Esophagus mucosa (tissue), 1 donor: ENCODE measurements around the gene PKP2. TPM values are rescaled to one million over a fixed set of nuclear protein-coding genes. Genes with fewer than 3 reads are reported as not detected.
"Not testable (repeated sequence)": the region's sequence is repeated elsewhere in the genome, so short reads cannot be mapped to it uniquely, and the experiment has no call there.

Experiments used
- ATAC-seq: fragments of 200-7000 bp; cut with Tn5 transposase; one replicate; pipeline ENCODE4 v1.9.1; 2020
- total RNA-seq: library from RNA; stranded (reverse); gene quantifications from one replicate; pipeline ENCODE4 v1.2.4, GENCODE V29; 2023
- donor health status: DM: yes; HTN: yes; CAD: no.

The PKP2 gene
- total RNA-seq, 1 donor from 2014 or later: 13.7 TPM

GRCh38 chr12:32895688-32896431 lies 717 bp downstream of the PKP2 start:
- ATAC-seq: peak; percentile 8

GRCh38 chr12:32894566-32894965 lies 2.0 kb downstream of the PKP2 start:
- no peak for ATAC-seq

DNA sequence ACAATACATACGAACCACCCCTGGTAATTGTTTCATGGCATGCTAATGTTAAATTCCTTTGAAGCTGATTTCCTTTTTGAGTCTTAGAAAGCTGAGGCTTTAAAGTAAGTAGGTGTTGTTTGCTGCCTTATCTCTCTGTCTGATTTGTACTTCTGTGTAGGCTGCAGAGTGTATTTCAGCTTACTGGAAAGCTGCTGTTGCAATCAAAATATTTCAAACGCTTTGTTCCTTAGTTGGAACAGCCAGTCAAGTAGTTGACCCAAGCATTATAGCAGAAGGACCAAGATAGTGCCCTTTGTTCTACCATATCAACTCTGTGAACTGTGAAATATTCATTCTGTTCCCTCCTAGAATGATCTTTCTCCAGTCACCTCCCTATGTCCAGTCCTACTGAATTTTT lies 3.1 kb downstream of the PKP2 start:
- ATAC-seq: no peak

GRCh38 chr12:32893043-32893442 lies 3.5 kb downstream of the PKP2 start:
- no peak for ATAC-seq

DNA sequence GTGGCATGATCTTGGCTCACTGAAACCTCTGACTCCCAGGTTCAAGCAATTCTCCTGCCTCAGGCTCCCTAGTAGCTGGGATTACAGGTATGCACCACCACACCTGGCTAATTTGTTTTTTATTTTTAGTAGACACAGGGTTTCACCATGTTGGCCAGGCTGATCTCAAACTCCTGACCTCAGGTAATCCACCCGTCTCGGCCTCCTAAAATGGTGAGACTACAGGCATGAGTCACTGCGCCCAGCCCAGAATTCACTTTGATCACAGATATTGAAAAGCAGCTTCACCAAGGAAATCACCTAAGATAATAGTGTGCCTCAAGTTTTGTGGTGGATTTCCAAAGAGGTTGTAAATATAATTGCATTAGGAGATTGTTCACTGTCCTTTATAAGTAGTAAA lies 4.2 kb downstream of the PKP2 start:
- not testable (repeated sequence) for ATAC-seq

GRCh38 chr12:32891956-32892355 lies 4.6 kb downstream of the PKP2 start:
- peak; percentile 59 for ATAC-seq

GRCh38 chr12:32891526-32891925 lies 5.1 kb downstream of the PKP2 start:
- ATAC-seq: no peak

- ATAC-seq: peak; percentile 53
Measured at GRCh38 chr12:32889011-32889760, 7.4 kb downstream of the PKP2 start.

DNA sequence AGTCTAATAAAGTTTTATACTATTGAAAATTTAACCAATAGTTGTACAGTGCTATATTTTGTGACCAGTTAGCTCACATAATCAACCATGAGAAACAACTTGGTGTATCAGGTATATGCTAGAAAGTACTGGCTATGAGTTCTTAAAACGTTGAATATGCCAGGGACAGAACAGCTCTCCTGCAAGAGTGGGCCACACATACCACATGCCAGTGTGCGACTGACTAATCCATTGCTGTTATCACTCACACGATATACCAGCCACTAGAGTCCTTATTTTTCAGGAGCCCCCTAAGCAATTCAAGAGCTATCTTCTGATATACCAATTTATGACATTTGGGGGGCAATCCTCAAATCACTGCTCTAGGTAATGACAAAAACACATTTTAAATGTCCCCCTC lies 9.5 kb downstream of the PKP2 start:
- no peak for ATAC-seq

- ATAC-seq: no peak
Measured at GRCh38 chr12:32885831-32886230, 10.7 kb downstream of the PKP2 start.

DNA sequence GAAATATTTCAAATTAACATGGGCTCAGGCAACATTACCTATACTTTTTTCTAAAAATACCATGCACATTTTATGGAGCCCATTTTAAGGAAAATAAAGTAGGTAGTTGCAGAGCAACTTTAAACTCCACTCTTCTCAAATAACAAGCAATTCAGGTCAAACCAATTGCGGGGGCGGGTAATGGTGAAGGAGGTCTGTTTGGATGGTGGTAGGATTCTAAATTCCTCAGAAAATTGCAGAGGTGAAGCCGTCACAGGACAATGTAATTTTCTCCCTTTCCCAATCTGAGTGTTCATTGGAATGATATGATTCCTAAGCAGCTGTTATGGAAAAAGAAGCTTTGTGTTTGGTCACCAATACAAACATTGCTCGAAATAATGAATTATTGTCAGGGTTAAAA lies 11.6 kb downstream of the PKP2 start:
- ATAC-seq: no peak

GRCh38 chr12:32881702-32882101 lies 14.9 kb downstream of the PKP2 start:
- no peak for ATAC-seq

DNA sequence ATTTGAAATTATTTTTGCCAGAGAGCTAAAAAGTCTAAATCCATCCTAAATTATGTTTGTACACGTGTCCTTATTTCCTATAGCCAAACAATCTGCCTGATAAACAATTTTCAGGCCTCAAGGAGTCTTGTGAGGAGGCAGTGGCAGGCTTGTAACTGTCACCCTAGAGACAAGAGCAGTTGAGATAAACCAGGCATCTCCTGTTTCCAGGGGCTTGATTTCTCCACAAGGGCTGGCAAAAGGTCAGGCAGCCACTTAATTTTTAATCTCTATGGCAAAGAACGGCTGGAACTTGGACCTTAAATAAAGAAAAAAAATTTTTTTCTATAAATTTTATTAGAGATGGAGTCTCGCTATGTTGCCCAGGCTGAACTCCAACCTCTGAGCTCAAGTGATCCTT lies 15.5 kb downstream of the PKP2 start:
- no peak for ATAC-seq

GRCh38 chr12:32879066-32879465 lies 17.5 kb downstream of the PKP2 start:
- ATAC-seq: not testable (repeated sequence)

DNA sequence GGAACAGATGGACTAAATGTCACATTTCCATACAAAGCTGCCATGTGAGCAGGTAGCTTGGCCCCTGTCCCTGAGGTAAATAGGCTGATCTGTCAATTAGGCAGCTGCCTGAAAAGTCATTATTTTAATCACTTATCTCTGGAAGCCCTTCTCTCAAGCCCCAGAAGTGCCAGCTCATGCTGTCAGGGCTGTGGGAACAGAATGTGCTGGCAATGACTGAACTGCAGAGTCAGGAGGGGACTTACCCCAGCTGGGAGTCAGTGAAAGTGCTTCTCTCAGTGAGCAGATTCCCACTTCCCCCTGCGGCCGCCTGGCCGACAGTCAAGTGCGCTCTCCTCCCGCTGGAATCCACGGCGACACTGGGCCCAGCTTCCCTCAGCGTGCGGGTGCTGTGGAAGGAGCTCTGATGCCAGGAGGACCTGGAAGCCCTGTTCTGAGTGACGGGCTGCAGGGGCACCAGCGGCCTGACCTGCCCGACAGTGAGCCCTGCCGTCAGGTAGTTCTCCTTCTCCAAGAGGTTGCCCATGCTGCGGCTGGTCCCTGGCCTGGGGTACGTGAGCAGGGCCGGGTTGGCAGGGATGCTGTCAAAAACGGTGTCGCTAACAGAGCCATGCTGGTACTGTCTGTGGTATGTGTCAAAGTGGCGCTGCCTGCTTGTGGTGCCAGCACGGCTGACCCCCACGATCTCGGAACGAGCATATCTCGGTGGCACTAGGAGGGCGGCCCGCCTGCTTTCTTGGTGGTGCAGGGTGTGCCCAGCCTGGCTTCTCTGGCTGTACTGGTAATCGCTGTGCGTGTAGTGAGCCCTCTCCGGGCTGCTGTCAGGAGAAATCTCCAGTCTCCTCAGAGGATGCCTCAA lies 18.7 kb downstream of the PKP2 start:
- peak; percentile 8 for ATAC-seq

DNA sequence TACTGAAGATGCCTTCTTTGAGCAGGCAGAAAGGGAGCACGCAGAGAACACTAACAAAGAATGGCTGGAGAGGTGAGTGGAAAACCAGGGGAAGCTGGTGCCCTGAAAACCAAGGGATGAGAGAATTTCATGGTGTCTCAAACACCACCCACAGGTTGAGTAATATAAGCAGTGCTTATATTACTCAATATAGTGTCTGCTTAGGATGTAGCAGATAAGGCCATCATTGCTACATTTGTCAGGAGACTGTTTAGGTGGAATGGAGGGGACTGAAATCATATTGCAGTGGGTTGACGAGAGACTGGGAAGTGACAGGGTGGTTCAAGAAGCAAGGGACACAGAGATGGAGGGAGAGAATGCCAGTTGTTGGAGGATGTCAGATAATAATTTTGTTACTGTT lies 20.6 kb downstream of the PKP2 start:
- ATAC-seq: no peak

DNA sequence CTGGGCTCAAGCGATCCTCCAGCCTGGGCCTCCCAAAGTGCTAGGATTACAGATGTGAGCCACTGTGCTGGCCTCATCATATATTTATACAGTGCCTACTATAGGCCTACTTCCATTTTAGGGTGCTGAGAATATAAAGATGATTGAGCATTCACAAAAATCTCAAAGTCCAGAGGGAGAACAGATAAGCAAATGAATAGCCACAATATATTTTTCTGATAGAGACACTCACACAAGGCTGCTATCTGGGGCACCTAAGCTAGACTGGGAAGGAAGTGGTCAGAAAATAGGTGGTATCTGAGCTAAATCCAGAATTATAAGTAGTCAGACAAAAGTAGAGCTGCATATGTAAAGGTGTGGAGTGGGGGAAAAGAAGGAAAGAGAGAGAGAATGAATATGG lies 21.6 kb downstream of the PKP2 start:
- no peak for ATAC-seq

DNA sequence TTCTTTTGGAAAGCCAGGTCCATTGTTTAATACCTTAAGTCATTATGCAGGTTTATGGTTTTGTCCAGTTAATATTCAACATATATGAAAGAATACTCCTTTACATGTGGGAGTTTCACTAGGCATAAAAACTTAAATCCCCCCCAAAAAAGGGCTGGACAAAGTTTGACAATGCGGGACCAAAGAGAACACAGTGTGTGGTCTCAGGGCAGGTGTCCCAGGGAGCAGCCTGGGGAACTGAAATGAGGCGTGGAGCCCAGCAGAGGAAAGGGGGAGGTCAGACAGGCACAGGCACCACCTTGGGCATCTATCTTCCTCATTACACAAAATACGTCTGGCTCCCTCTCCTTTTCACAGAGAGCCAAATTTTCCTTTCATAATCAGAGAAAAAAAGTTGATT lies 22.5 kb downstream of the PKP2 start:
- ATAC-seq: no peak

- ATAC-seq: peak; percentile 56
Measured at GRCh38 chr12:32872416-32872815, 24.2 kb downstream of the PKP2 start.

- ATAC-seq: peak; percentile 82
Measured at GRCh38 chr12:32870716-32871115, 25.9 kb downstream of the PKP2 start.

DNA sequence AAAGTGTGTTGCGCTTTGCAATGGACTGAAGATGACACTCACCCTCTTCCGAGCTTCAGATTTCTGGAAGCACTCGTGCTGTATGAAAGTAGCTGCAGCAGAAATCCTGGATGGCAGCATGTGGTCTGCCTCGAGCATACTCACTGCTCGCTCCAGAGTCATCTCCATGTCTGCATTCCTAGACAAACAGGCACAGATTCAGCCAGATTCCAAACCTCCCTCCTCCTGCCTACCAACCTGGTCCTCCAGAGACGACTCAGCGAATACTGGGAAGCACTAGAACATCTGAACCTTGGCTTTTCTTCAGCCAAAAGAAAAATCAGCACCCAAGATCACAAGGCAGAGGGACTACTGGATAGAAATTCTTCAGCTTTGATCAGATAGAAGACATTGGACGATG lies 27.7 kb downstream of the PKP2 start:
- ATAC-seq: no peak

DNA sequence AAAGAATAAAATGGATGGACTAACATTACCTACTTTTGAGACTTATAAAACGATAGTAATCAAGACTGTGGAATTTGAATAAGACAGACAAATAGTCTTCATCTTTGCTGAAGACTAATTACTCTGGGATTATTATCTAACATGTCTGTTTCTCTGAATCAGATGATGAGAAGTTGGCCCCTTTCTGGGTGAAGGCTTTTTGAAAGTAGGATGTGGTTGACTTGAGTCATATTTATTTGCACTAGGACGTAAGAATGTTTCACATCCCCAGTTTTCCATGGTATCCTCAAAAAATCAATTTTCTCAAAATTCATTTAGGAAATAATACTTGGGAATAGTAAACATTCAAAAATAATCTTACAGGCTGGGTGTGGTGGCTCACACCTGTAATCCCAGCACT lies 31.8 kb downstream of the PKP2 start:
- no peak for ATAC-seq

DNA sequence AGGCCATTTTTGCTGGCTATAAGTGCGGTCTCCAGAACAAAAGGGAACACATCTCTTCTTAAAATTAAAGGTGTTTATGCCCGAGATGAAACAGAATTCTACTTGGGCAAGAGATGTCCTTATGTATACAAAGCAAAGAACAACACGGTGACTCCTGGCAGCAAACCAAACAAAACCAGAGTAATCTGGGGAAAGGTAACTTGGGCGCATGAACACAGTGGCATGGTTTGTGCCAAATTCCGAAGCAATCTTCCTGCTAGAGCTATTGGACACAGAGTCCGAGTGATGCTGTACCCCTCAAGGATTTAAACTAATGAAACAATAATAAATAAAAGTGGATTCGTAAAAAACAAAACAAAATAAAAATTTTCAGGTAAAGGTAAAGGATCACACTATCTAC lies 33.4 kb downstream of the PKP2 start:
- no peak for ATAC-seq
